Right ventricle myocardium superior (tissue), 1 donor: ENCODE measurements around the gene MTA1. TPM values are rescaled to one million over a fixed set of nuclear protein-coding genes. Genes with fewer than 3 reads are reported as not detected.

Experiments
- ATAC-seq: fragments of 200-7000 bp; cut with Tn5 transposase; one replicate; pipeline ENCODE4 v1.9.1; 2020; ENCODE audit warnings: mild to moderate bottlenecking; ENCODE audit not compliant: poor library complexity
- DNase-seq: peaks from one replicate; pipeline ENCODE4 v3.0.0-alpha.2; 2020
- intact Hi-C: fragments of 100-400 bp; cut with DNase I; formaldehyde crosslinking; loops from one replicate; pipeline ENCODE4 v1.11.2; 2022
- total RNA-seq: library from RNA; stranded (reverse); fragmentation: NEBNext Ultra II Directional; extraction: Animal tissue kit (Norgen Biotek cat#: 25700); gene quantifications from one replicate; pipeline ENCODE4 v1.2.1, GENCODE V29; 2021
- donor health status: DM: no; HTN: yes; CAD: no; lungs with severe emphysema.

The MTA1 gene
- total RNA-seq, 1 donor from 2014 or later: 191 TPM

GRCh38 chr14:105468621-105469241, 49.1 kb downstream of the MTA1 start:
- intact Hi-C loops: no loop called here
- ATAC-seq (peak; percentile 9), DNase-seq (peak; percentile 76)

DNA sequence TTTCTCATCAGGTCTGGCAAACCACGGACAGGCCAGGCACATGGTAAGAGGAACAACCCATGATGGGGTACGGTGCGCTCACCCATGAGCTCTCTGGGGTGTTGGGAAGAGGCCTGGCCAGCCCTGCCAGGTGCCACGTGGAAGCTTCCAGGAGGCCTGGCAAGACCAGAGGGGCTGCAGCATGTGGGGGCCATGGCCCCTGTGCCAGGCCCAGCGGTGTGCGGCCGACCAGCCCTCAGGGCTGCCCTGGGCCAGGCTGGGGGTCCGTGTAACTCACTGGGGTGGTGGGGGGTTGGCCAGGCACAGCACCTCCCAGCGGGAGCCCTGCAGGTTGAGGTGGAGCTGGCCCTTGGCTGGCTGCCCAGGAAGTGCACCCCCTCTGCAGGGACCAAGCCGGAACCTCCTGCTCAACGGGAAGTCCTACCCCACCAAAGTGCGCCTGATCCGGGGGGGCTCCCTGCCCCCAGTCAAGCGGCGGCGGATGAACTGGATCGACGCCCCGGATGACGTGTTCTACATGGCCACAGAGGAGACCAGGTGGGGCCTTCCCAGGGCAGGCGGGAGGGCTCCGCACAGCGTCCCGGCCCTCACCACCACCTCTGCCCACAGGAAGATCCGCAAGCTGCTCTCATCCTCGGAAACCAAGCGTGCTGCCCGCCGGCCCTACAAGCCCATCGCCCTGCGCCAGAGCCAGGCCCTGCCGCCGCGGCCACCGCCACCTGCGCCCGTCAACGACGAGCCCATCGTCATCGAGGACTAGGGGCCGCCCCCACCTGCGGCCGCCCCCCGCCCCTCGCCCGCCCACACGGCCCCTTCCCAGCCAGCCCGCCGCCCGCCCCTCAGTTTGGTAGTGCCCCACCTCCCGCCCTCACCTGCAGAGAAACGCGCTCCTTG, 50.1 kb downstream of the MTA1 start:
- ATAC-seq: no peak

DNA sequence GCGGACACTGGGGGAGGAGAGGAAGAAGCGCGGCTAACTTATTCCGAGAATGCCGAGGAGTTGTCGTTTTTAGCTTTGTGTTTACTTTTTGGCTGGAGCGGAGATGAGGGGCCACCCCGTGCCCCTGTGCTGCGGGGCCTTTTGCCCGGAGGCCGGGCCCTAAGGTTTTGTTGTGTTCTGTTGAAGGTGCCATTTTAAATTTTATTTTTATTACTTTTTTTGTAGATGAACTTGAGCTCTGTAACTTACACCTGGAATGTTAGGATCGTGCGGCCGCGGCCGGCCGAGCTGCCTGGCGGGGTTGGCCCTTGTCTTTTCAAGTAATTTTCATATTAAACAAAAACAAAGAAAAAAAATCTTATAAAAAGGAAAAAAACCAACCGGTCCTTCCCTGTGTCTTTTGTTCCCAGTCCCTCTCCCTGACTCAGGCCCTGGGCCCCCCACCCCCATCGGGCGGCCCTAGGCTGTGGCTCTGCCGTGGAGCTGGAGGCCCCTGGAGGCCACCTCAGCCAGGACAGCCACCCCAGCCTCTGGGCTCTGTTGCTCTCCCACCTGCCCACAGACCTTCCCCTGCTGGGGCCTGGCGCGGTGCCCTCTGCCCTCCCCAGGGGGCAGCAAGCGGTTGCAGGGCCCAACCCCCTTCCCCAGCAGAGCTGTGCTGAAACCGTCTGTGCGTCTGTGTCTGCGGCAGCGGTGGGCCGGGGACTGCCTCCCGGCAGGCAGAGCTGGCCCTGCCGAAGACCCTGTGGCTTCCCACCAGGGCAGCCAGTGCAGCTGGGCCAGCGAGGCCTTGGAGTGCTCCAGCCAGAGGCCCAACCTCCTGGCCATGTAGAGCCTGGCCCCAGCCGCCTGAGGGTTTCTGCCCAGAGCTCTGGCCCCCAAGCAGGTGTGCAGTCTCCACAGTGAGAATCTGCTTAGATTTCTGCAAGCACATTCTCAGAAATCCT, 51.0 kb downstream of the MTA1 start:
- intact Hi-C loops: no loop called here
- ATAC-seq: no peak
- DNase-seq: no peak

More for the DNA sequence above, 50.1 kb downstream of the MTA1 start:
- intact Hi-C loops: no loop called here
- DNase-seq: peak; percentile 73

- peak; percentile 80 for DNase-seq
- peak; percentile 5 for ATAC-seq
- intact Hi-C loops: no loop called here
Measured at GRCh38 chr14:105471297-105471821, 51.7 kb downstream of the MTA1 start.

- DNase-seq: no peak
- intact Hi-C loops: no loop called here
- peak; percentile 9 for ATAC-seq
Measured at GRCh38 chr14:105471823-105472485, 52.3 kb downstream of the MTA1 start.

DNA sequence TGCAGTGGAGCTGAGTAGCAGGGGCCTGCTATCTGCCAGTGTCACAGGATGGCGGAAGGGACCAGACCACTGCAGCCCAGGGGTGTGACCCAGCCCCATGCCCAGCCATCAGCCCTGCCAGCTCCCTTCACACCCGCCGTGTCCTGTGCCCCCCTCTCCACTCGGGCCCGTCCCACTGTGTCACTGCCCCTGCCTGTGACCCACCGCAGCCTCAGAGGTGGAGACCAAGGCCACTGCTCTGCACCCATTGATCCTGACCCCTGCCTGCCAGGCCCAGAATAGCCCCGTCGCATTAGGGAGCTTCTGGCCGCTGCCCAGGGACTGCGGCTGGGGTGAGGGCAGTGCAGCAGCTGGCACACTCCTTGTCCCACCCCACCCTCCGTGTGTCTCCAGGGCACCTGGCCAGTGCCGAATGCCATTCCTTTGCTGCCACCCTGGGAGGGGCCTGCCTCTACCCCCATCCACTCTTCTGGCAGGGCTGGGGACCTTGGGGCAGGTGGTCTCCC, 52.9 kb downstream of the MTA1 start:
- DNase-seq (peak; percentile 89), ATAC-seq (peak; percentile 35)
- intact Hi-C loops: no loop called here

GRCh38 chr14:105473033-105473676, 53.5 kb downstream of the MTA1 start:
- peak; percentile 60 for DNase-seq
- intact Hi-C loops: no loop called here
- no peak for ATAC-seq

DNA sequence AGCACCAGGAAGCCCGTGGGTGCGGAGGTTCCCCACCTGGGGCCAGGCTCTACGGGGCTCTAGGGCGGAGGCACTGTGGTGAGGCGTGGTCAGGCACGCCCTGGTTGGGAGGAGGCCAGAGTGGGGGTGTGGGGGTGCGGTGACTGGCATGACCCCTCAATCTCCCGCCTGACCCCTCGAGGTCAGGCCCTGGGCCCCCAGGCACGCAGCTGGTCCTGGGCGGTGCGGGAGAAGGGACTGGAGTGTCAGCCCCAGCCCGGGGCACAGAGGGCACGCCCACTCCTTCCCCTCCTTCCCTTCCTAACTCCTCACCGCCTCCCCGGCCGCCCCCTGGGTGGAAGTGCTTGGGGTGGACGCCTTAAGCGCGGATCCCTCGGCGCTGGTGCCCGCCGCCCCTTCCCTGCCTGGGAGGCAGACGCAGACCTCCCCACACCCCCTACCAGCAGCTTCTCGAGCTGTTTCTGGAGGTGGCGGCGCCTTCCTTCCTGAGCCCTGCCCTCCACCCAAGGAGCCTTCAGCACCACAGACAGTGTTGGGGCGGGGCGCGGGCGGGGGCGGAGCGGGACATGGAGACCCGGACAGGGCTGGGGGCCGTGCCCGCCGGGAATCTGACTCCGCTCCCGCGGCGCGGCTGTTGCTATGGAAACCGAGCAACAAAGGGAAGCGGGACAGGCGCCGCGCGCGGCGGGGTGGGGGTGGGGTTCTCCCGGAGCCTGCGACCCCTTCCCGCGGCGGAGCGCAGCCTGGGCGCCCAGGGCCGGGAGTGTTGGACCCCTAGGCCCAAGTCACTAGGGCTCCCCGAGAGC, 54.3 kb downstream of the MTA1 start:
- intact Hi-C loops: no loop called here
- ATAC-seq (peak; percentile 40), DNase-seq (peak; percentile 97)

DNA sequence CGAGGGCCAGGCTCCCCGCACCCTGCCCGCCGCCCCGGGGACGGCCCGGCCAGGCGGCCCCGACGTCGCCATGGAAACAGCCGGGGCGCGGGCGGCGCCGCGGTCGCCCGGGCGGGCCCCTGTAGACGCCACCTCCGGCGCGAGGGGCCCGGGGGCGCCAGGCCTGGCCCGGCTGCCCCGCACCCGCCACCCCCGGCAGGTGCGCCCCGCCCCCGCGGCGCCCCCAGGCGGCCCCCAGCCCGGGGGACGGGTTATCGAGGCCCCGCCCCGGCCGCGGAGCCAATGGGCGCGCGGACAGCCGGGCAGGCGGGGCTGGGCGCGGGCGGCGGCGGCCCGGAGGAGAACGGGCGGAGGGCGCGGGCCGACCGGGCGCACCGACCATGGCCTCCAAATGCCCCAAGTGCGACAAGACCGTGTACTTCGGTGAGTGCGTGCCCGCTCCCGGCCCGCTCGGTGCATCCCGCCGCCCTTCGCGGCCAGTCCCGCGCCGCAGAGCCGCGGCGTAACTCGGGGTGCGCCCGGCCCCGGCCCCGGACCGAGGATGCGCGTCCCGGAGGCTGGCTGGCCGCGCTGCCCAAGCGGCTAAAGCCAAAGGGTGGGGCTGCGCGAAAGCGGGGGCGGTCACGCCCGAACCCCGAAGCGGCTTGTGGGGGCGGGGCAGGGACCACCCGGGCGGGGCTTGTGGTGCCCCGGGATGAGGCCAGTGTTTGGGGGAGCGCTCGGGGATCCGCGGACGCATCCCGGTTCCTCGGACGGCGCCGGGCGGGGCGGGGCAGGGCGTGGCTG, 55.0 kb downstream of the MTA1 start, which contains the start of gene CRIP2:
Gene CRIP2 (plus strand): TSS at position 339 of the 786 bp plus-strand sequence. CDS start 42 bp downstream, at position 381.
- DNase-seq: peak; percentile 77
- intact Hi-C loops: no loop called here
- peak; percentile 9 for ATAC-seq

GRCh38 chr14:105475269-105476096, 55.9 kb downstream of the MTA1 start:
- intact Hi-C loops: no loop called here
- no peak for ATAC-seq
- DNase-seq: peak; percentile 71

DNA sequence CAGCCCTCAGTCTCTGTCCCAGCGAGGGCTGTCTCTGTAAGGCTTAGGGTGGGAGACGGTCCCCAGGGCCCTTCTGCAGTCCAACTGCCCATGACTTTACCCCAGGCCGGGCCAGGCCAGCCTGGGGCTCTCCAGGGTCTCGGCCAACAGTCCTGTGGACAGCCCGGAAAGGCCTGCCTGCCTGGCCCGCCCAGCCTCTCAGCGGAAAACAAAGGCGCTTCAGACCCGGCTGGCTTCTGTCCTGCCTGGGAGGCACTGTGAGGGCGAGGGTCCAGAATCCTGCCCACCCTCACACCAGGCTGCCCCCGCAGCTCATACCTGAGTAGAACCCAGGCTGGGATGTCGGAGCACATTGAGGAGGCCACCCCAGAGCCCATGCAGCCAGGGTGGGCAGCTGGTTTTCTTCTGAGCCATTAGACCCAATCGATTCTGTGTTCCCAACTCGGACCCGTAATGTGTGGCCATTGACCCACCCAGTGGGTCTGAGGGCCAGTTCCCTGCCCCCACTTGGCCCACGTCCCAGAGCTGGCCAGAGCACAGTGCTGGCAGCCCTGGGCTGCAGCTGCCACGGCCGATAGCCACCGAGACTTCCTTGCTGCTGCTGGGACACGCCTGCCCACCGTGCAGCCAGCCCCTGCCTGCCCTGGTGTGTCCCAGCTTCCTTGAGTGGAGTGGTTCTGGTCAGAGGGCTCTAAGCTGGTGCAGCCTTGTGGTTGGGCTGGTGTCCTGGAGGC, 56.6 kb downstream of the MTA1 start:
- ATAC-seq: peak; percentile 0
- intact Hi-C loops: no loop called here
- DNase-seq: peak; percentile 85

GRCh38 chr14:105476831-105477659, 57.4 kb downstream of the MTA1 start:
- ATAC-seq (no peak), DNase-seq (peak; percentile 60)
- intact Hi-C loops: no loop called here

DNA sequence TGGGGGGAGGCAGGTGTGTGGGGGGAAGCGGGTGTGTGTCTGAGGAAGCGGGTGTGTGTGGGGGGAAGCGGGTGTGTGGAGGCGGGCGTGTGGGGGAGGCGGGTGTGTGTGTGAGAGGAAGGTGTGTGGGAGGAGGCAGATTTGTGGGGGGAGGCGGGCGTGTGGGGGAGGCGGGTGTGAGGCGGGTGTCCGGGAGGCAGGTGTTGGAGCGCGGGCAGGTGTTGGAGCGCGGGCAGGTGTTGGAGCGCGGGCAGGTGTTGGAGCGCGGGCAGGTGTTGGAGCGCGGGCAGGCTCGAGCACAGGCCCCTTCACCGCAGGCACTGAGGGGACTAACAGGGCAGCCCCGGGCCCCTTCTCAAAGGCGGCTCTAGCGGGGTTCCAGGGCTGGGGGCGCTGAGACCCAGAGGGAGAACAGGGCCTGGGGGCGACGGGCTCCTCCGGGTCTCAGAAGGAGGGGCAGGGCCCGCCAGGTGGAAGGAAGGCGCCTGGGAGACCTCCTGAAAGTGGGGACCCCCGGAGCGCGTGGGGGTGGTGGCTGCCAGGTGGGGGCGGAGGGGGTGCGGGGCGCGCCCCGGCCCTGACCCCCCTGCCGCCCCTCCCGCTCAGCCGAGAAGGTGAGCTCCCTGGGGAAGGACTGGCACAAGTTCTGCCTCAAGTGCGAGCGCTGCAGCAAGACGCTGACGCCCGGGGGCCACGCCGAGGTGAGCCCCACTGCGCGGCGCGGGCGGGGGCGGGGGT, 58.2 kb downstream of the MTA1 start:
- DNase-seq: no peak
- ATAC-seq: no peak
- intact Hi-C loops: no loop called here
